ENCODE measurements around the gene LUM.
A peak's percentile ranks its signal among the peaks of the same experiment; 100 is the strongest.

Gene LUM, protein sequence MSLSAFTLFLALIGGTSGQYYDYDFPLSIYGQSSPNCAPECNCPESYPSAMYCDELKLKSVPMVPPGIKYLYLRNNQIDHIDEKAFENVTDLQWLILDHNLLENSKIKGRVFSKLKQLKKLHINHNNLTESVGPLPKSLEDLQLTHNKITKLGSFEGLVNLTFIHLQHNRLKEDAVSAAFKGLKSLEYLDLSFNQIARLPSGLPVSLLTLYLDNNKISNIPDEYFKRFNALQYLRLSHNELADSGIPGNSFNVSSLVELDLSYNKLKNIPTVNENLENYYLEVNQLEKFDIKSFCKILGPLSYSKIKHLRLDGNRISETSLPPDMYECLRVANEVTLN

DNA sequence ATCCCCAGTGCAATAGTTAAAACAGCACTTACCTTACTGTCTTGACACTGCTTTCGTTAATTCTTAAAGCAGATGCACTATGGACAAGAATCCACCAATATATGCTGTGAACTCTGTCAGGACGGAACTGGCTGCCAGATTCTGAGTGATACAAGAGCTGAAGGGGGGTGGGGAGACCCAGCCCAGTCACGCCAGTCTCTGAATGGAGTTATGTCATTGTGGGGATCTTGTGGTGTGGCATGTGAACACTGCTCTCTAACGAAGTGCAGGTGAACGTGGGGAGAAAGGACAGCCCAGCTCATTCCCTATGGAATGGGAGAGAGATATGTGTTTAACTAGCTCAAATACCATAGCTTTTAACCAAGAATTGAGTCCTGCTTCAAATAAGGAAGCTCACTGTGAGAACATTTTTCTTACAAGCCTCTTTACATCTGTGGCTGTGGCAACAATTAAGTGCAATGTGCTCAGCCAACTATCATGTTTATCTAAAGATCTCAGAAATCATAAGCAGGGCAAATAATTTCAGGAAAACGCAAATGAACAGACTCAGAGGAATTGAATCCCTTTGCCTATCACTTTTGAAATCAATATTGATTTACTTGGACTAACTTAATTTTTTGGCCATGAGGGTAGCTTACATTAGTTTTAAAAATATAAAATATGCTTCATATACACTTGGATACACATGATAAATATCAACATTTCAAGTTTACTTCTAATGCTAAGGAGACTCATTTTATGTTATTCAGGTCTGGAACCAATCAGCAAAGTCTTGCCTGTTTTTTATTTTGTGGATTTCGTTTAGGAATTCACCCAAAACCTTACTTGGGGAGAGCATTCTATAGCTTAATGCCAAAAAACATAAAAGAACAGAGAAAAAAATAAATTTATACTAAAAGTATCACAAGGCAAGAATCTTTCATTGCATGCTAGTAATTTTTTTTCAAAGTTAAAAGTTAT is at the start of gene LUM:
Gene LUM, minus strand, starts transcription at position 129 of the 960 bp plus-strand sequence. CDS start 2,515 bp downstream, outside the sequence.
- DNase-seq: no peak

DNA sequence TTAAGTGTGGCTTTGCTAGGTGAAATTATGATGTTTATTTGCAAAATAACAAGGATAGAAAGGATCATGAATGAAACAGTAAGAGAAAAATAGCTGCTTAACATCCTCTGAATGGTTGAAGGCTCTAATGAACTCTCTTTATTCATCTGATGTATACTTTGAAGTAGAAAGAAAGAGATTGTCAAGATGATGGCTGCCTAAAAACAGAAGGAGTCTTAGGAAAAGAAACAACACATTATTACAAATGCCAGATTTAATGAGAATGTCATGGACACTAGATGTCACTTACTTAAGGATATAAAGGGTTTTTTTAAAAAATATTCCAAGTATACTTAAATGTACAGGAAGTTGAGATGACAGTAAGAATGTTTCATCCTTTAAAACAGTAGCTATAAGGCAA is 49.7 kb upstream of the LUM start:
- no peak for DNase-seq

DNA sequence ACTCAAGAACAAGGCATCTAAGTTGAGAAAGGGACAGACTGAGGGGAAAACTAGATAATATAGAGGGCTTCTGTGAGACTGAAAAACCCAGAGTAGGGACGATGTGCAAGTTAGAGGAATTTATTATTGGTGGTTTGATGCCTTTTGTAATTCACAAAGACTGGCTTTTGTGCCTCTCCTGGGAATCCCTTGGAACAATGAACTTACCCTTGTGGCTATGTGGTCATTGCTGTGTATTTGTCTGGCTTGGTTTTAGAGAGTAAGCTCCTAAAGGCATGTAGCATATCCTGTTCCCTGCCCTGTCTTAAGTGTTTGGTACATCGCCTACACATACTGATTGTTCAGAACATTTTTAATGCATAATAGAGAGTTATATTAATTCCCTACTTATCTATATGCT is 44.7 kb upstream of the LUM start:
- no peak for DNase-seq

DNA sequence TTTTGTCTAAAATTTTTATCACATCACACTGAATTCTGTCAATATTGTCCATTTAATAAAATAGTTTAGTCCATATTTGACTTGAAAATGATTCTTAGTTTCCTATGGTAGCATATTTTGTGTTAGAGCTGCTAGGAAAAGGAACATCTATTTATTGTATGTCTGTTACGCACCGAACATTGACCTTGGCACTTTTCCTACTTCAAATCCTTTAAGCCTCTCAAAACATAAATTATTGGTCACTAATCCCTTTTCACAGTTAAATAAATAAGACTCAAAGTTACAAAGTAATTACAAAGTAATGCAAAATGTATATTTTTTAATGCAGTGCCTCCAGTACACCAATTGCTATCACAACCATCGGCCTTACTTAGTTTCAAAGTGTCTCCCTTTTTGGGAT is 42.8 kb upstream of the LUM start:
- no peak for DNase-seq

DNA sequence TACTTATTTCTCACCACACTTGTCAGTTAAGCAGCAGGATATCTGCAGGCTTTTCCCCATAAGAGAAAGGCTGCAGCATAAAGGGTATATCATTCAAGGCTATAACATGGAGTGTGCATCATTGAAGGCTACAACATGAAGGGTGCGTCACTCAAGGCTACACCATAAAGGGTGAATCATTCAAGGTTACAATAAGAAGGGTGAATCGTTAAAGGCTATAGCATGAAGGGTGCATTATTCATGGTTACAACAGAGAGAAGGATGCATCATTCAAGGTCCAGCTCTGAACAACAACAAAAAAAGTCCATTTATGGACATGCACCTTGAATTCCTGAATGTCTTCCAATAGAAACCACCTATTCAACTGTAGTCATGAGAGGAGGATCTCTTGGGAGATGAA is 32.8 kb upstream of the LUM start:
- no peak for DNase-seq

DNA sequence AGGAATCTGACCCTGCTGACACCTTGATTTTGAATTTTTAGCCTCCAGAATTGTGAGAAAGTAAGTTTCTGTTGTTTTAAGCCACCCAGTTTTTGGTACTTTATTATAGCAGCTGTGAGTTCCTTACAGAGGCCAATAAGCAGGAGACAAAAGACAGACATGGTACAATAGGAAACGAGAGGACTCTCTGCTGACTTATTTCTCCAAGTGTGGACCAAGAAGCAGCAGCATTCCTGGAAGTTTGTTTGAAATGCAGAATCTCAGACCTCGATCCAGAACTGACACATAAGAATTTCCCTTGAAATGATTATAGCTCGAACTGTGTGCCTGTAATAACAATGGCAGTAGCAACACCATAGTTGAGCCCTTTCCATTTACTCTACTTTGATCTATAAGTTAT is 31.9 kb upstream of the LUM start:
- DNase-seq: no peak

DNA sequence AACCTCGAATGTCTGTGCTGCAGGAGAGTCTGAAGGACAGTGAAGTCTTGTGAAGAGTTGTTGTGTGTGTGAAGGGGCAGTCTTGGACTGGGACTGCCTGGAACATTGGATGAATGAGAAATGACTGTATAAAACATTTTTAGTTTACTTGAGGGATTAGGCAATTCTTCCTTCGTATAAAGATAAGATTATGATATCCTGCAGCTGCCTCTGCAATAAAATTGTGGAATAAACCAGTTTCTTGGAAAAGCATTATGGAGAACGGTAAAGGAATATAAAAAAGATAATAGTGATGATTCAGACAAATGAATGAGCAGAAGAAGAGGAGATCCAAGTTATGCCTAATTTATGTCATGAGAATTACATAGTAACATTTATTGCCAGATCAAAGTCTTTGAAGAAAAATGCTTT is 30.9 kb upstream of the LUM start:
- DNase-seq: no peak

DNA sequence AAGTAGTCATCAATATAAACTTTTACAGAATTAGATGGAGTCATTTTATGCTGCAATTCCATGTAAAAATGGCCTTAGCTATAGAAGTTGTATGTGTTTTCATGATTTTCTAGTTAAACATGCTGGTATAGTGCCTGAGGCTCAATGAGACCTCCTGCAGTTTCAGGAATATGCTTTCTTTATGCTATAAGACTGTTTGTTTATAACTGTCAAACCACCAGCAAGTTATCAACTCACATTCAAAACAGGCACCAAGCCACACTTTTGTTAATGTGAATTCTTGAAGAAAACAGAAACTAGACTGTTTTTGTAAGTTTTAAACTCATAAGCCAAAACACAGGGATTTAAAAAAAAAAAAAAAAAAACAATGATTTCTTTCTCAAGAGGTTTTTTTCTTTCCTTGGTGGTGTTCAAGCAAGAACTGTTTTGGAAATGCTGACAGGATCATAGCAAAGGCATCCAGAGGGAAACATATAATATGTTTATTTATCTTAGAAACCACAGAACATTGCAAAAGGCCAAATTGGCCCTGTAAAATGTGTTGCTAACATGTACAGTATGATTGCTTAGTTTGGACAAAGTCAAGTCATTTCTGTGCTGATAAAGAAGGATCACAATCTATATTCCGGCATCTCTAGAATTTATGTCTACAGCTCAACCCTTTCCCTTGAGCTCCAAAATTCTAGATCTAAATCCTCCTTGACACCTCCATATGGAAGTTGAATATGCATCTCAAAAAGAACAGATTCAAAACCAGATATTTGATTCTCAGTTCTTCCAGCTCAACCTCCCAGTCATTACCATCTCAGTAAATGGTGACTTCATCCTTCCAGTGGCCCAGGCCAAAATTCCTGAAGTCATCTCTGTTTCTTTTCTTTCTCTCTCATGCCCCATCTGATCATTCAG is 29.0 kb upstream of the LUM start:
- no peak for DNase-seq

DNA sequence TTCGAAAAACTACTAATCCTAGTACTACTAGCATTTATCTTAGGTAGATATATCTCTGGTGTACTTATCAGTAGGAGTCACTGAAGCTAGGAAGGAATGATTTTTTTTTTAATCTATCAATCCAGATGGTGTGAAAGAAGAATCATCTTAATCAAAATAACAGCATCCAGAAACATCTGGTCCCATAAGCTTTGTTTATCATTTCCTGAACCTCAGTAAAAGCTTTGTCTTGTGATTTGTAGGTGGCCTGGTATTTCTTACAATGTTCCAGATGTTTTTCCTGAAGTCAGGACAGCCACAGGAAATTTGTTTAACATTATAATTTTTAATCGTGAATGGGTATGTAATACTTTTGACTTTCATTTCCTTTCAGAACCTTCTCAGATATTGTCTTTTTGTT is 28.0 kb upstream of the LUM start:
- DNase-seq: no peak

DNA sequence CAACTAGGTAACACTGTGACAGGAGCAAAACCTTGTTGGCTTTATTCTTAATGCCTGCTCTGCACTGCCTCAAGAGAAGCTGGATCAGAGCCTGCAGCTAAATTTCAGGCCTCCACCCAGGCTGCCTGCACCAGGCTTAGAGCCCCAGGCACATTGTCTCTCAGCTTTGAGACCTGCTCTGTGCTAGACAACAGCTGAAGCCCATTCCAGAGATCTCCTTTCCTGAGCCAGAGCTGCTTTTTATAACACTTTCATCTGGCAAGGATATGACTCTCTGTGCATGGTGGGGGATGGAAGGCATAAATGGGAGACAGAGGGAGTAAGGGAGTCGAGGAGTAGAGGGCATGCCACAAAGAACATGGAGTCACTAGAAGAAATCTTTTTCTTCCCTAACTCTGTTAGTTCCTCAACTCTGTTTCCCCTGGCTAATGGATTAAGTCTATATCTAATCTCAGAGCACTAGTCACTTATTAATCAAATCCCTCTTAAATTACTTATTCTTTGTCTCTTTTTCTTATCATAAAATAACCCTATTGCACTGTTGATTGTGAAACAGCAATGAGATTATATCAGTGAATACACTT is 27.1 kb upstream of the LUM start:
- DNase-seq: no peak

DNA sequence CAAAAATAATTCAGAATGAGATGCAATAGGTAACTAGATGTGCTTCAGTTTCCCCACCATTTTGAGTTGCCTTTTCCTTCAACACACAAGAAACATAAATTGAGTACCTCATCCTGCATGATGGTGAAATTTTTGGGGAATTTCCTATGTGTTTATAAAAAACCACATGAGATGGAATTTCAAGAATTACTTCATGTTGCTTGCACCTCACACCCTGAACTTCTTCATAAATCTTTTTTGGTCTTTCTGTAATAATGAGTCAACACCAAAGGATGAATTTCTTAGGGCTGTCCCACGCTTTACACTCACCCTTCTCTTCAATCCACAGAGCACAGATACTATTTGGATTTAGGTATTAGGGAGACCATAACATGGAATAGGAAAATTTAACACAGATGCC is 22.6 kb upstream of the LUM start:
- DNase-seq: peak; percentile 30 to 66 (median 44)

DNA sequence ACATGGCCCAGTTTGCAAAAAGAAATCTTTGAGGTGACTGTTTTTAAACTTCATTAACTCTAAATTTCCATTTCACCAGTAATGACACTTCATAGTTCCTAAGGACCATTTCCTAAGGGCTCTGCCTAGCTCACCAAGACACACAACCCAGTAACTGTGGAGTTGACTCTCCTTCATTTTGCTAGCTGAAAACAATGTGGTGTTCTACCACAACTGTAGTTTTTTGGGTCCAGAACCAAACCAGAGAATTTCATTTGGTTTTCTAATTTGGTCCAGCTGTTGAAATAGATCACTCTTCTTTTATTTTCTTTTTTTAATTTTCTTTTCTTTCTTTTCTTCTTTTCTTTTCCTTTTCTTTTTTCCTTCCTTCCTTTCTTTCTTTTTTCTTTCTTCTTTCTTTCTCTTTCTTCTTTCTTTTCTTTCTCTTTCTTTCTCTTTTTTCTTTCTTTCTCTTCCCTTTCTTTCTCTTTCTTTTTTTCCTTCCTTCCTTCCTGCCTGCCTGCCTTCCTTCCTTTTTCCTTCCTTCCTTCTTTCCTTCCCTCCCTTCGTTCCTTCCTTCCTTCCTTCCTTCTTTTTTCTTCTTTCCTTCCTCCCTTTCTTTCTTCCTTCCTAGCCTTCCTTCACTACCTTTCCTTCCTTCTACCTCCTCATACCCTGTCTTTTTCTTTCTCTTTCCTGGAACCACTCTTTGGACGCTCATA is 18.5 kb upstream of the LUM start:
- no peak for DNase-seq

DNA sequence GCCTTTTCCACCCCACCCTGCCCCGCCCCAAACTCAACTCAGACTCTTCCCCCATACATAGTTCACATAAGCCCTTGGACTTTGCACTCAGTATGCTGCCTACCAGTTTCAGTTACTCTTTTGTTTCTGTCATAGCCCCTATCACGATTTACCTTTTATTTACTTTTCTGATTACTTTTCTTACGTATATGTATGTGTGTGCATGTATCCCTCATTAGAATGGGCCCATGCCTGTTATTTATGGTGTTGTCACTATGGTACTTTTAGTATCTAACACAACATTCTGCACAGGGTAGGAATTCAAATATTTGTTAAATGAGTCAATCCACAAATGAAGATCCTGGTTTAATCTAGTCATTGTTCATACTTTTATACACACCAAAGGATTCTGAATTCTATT is 16.5 kb upstream of the LUM start:
- DNase-seq: no peak

DNA sequence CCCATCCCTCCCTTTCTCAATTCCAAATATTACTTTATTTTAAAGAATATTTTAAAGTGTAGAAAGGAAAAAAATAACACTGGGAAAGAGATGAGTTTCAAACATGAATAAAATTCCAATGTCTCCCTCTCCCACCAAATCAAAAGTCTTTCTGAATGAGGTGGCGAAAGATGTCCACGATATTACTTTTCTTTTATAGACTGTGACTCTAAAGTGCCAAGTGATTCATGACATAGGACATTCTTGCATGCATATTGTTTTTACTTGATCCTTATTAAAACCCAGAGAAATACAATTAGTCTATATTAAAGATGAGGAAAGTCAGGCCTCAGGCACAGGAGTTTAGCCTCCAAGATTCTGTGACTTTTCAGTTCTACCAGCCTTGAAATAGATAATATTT is 16.0 kb upstream of the LUM start:
- no peak for DNase-seq

DNA sequence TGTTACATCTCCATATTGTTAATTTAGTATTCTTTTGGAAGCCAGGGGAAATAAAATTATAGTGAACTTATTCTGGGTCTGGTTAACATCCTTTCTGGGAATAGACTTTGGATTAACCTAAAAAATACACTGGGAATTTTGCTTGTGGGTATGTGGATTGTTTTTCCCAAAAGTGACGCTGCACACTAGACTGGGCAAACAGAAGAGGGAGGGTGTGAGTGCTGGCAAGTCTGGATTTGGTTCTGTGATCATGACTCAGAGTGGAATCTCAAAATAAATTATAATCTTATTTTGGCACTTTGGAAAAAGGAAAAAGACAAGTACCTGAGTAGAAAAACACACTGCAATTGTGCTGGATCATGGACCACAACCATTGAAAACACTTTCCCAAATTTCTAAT is 15.2 kb upstream of the LUM start:
- DNase-seq: no peak

DNA sequence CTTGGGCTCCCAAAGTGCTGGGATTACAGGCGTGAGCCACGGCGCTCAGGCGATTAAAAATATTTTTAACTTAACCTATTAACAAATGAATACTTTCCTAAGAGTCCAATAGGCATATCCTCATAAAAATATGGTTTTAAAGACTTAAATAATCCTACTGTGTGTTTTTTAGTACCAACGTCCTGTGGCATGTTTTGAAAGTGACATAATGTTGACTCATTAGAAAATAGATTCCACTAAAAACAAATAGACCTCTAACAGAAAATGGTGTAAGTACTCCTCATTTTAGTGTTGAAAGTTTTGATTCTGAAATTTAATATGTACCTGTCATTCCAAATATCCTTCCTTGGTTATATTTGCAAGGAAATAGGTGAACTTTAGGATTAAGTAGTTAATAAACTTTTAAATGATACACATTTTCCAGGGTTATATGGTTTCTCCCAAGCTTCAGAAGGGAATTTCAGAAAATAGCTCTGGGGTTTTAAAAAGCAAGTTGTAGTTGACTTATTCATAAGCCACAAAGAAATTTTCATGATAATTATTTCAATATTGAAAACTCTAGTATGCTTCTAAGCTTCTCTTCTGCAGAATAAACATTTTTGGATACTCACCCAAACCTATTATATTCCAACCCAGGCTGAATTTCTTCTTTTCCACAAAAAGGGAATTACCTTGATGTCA is 12.1 kb upstream of the LUM start:
- DNase-seq: no peak

DNA sequence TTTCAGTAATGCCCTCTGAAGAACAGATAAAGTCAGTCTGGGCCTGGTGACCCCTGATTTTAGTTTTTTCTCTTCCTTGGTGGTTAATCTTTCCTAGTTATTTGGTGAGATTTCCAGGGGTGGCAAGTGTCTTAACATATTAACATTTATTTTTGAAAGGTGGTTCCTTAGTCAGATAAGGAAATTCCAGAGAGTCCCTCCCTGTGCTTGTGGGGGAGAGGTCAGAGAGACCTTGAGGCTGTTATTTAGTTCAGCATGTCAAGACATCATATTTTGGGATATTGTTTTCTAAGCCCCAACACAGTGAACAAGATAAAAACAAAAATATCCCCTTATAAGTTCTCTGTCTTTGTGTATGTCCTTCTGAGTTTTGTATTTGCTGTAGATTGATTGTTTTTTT is 9.5 kb upstream of the LUM start:
- no peak for DNase-seq

DNA sequence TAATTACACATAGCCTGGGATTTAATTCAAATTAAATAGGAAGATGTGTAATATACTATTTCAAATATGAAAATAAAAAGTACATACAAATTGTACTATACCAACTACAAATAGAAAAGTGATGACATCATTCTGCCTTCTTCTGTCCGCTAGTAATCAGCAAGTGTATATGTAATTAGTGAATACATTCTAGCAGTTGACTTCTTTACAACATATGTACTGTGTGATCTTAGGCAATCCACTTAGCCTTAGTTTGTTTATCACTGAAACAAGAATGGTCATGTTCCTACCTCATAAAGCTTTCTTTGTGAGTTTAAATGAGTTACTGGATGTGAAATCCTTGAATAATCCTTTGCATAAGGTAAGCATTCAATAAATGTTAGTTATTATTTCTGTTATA is 7.8 kb upstream of the LUM start:
- no peak for DNase-seq

DNA sequence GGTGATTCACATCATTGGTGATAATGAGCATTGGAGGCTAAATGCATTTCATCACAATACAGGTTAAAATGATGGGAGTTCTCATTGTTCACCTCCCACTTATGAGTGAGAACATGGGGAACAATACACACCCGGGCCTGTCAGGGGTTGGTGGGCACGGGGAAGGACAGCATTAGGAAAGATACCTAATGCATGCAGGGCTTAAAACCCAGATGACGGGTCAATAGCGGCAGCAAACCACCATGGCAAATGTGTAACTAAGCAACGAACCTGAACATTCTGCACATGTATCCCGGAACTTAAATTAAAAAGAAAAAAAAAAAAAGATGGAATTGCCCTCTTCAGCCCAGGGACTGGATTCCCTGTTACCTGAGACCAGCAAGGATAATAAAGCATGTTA is 2.3 kb upstream of the LUM start:
- DNase-seq: no peak

DNA sequence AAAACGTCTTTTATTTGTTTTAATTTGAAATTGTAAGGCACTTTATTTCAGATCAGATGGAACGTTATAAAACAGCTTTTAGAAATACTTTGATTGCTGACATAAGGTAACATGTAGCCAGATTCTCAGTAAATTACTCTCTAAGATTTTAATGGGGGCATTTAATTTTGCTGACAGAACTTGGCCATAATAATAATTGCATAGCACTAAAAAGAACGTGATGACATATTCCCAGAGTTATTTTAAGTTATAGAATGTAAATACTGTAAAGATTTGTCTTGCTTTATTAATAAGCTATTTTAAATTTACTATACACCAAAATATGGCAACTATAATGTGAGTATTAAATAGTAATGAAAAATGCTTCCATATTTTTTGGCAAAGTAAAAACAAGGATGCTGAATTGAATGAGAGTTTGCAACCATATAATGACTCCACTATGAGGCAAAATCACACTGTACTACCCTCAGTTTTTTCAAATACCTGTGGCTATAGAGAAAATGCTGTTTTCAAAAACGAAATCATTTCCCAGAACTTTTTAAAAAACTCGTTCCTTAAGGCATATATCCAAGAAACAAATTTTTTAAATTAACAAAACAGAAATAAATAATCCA is 876 bp downstream of the LUM start:
- no peak for DNase-seq
